Mucosa of gallbladder (tissue), 1 donor: ENCODE data around the gene GNMT. TPM values are rescaled to one million over a fixed set of nuclear protein-coding genes. Genes with fewer than 3 reads are reported as not detected.

Experiments used
- DNase-seq: peaks from one replicate; pipeline ENCODE4 v3.0.0-alpha.2; 2020; ENCODE audit warnings: low spot score
- total RNA-seq: library from RNA; stranded (reverse); gene quantifications from one replicate; pipeline ENCODE4 v1.2.1, GENCODE V29; 2021
- donor health status: DM: no; HTN: no; CAD: no.

GNMT gene
- 0.52 TPM for total RNA-seq

DNA sequence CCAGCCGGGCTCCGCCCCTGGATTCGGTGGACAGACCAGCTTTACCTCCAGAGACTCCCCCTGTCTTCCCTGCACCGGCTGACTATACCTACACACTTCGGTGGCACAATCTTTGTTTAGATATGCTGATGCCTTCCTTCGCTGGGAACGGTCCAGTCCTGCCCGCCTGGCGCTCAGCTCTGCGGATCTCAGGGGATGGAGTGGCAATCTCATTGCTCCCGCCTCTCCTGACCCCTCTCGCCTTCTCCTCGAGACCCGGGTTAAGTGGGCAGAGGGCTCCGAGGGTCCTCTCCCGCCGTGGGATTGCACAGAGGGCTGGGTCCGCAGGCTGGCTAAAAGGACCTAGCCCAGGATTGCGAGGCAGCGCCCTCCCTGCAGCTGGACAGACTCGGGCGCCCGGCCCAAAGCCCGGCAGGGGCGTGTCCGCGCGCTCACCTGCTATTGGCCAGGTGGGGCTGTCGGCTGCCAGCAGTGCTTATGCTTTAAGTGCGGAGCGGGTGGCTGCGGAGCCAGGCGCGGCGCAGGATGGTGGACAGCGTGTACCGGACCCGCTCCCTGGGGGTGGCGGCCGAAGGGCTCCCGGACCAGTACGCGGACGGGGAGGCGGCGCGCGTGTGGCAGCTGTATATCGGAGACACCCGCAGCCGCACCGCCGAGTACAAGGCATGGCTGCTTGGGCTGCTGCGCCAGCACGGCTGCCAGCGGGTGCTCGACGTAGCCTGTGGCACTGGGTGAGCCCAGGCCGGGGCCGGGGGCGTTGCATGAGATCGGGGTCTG, at the start of gene GNMT:
TSS of gene GNMT (plus strand) at position 512 of the 777 bp plus-strand sequence. CDS start at position 526, 14 bp downstream.
- peak; percentile 54 for DNase-seq

DNA sequence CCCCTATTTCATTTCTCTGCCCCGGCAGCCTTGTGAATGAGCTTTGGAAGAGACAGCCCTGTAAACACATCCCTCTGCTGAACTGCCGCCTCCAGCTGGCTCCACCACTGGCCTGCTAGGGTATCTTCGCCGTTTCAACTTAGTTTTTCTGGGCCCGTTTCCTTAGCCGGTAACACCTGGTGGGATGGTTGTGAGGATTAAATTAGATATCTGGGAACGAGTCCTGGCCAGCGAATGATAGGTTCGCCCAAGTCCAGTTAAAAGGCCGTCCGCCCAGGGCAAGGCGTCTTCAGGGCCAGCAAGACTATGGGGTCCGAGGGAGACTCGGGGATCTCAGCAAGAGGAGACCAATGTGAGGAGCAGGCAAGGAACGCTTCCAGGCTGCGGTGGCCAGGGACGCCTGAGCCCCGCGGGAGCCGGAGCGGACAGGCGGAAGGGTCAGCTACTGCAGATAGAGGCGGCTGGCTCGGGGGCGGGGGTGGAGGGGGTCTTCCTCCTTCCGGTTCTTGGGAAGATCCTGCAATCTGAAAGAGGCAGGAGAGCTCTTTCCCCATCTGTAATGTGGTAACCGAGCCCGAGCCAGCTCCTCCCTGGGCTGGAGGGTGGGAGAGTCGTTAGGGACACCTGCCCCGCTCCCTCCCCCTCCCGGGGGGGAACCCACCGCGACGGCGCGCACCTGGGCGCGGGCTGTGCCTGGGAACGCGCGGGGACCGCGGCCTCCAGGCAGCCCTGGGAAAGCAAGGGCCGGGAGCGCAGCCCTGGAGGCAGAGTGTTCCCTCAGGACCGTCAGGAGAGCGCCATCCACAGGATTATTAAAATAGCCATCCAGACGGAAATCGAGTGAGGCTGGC, 49.2 kb upstream of the GNMT start:
- no peak for DNase-seq

DNA sequence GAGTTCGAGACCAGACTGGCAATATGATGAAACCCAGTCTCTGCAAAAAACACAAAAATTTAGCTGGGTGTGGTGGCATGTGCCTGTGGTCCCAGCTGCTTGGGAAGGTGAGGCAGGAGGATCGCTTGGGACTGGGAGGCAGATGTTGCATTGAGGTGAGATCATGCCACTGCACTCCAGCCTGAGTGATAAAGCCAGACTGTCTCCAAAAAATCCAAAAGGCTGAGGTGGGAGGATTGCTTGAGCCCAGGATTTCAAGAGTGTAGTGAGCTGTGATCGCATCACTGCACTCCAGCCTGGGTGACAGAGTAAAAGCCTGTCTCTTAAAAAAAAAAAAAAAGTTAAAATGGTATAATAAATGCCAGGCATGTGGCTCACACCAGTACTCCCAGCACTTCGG, 46.0 kb upstream of the GNMT start:
- no peak for DNase-seq

DNA sequence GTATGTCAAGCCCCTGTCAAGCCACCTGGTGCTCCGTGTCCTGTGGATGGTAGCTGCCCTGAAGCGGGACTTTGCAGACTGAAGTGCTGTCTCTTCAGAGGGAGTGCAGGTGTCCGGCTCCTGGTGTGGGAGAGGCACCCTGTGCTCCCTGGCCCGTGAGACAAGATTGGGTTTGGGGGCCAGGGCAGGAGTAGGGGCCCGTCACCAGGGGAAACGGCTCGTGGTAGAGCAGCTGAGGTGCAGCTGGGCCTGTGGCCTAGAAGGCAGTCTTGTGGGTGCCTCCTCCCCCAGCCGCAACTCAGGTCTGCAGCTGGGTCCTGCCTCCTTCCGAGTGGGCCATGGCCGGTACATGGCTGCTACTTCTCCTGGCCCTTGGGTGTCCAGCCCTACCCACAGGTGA, 44.8 kb upstream of the GNMT start, which contains the start of gene PTCRA:
TSS of gene PTCRA (plus strand) at position 322 of the 400 bp plus-strand sequence. CDS start at position 339, 17 bp downstream.
- DNase-seq, result no peak

DNA sequence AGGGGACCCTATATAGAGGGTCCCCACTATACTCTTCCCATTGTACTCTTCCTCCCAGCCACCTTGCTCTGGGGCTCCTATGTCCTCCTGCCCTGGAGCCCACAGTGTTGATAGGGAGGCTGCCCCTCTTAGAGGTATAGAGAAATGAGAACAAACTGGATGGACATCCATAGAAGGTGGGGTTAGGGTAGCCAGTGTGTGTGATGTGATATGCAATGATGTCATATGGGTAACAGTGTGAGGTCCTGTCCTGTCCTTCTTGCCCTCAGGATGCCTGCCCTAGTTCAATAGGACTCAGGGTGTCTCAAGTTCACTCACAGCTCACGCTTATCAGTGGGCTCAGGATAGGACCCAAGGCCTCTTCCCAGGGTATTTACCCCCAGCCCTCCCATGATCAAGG, 44.3 kb upstream of the GNMT start:
- DNase-seq, result no peak

DNA sequence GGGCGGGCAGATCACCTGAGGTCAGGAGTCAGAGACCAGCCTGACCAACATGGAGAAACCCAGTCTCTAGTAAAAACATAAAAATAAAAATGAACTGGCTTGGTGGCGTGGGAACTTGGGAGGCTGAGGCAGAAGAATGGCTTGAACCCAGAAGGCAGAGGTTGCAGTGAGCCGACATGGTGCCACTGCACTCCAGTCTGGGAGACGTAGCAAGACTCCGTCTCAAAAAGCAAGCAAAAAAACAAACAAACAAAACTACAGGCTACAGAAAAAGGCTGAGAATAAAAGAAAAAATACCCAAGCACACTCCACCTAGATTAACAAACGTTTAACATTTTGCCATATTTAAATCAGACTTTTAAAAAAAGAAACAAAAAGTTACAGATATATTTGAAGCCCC, 38.8 kb upstream of the GNMT start:
- DNase-seq, result no peak

DNA sequence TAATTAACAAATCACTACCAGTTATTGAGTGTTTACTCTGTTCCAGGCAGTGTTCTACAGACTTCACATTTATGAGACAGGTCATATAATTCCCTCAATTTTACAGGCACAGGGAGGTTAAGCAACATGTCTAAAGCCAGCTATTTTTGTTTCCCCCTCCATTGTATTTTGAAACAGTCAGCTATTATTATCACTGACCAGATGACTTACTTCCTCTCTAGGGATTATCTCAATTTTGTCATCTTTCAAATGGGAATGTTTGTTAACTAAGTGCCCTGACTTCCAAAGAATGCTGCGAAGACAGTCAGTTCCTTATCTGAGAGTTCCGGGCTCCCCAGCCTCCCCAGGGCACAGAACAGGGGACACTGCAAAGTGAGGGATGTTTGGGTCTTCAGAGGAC, 36.9 kb upstream of the GNMT start:
- no peak for DNase-seq

DNA sequence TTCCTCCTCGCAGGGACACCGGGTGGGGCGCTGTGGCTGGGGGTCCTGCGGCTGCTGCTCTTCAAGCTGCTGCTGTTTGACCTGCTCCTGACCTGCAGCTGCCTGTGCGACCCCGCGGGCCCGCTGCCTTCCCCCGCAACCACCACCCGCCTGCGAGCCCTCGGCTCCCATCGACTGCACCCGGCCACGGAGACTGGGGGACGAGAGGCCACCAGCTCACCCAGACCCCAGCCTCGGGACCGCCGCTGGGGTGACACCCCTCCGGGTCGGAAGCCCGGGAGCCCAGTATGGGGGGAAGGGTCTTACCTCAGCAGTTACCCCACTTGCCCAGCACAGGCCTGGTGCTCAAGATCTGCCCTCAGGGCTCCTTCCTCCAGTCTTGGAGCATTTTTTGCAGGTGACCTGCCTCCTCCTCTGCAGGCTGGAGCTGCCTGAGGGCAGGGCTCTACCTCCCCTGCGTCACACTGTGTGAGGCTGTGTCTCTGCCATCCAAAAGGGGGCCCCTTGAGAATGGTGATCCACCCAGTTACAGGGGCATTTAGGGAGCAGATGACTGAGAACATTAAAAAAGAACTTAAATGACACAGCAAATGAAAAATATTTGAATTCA, 35.2 kb upstream of the GNMT start:
- no peak for DNase-seq

DNA sequence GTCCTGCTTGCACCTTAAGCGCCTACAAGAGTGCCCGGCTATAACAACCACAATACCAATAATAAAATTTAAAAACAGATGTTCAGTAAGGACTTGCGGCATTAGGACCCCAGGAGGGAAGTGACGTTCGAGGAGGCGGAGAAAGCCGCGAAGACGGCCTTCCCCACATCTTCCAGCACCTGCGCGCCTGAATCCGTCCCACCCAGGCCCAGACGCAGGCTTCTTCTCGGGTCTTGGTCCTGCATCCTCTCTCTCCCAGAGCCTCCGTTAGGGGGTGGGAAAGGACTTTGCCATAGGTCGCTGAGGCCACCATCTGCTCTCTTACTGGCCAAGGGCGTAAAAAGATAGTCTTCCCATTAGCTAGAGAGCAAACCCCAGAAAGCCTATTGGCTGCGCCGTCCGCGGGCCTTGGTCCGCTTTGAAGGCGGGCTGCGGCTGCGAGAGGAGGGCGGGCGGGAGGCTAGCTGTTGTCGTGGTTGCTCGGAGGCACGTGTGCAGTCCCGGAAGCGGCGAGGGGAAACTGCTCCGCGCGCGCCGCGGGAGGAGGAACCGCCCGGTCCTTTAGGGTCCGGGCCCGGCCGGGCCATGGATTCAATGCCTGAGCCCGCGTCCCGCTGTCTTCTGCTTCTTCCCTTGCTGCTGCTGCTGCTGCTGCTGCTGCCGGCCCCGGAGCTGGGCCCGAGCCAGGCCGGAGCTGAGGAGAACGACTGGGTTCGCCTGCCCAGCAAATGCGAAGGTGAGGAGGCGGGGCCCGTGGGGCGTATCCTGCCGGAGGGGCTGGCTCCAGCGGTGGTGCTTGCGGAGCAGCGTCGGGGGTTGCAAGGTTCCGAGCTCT, 31.4 kb upstream of the GNMT start, which contains the start of gene CNPY3:
TSS of gene CNPY3 (plus strand) at position 495 of the 835 bp plus-strand sequence. CDS start at position 586, 91 bp downstream.
- peak; percentile 94 for DNase-seq

DNA sequence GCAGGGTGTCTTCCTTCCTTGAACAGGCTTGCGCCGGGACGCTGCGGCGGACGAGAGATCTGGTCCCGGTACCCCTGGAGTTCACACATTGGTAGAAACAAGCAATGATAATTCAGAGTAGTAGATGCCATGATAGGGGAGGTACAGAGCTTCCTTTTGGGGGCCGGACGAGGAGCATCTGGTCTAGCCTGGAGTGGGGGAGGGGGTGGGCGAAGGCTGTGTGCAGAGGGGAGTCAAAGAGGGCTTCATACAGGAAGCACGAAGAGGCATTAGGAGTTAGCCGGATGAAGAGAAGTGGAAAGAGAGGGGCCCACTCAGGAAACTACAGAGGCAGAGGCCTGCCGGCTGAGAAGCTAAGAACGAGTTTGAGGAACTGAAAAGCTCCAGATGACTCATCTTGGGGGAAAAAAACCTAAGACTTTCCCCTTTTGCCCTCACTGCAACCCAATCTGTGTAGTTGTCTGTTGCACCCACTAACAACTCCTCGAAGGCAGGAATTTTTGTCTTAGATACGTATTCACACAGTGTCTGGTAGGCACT, 30.7 kb upstream of the GNMT start:
- DNase-seq, result peak; percentile 30

DNA sequence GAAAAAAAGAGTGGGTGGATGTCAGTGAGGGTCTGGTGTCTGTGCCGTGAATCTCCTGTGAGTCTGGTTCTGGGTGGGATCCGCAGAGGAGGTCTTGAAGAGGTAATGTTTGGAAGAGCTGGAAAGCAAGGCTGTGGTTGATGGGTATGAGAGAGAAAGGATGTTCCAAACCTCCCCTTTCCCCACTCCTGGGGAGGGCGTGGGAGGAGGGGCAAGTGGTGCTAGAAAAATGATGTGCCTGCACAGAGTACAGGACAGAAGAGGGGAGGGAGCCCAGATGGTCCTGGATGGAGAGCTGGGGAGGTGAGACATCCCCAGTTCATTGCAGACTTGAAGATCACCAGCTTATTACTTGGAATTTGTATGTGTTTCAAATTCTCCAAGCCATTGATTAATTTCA, 28.1 kb upstream of the GNMT start:
- no peak for DNase-seq

DNA sequence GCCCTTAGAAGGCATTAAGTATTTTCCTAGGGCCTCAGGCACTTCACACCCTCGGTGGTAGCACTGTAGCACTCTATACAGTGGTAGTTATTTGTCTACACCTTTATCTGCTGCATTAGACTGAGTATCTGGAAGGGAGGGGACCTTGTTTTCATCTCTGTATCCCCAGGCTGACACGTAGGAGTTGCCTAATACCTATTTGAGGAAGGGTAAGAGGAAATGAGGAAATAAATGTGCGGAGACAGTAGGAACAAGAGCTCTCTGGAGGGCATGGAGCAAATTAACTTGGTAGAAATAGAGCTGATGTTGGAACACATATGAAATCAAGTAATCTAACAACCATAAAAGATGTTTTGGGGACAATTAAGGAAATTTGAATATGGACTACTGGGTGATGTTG, 27.3 kb upstream of the GNMT start:
- DNase-seq, result no peak

DNA sequence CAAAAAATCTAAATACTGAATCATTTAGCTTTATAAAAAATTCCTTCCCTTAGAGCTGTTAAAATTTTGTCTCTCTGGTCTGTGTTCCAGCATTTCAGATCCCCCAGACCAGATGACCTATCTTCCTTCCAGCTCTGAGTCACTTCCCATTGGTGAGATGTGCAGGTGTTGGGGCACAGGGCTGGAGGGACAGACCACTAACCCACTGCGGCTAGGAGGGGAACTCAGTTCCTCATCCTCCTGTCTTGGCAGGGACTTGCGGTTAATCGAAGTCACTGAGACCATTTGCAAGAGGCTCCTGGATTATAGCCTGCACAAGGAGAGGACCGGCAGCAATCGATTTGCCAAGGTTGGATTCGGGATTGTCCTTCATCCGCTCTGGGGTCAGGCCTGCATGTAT, 25.2 kb upstream of the GNMT start:
- DNase-seq, result no peak

DNA sequence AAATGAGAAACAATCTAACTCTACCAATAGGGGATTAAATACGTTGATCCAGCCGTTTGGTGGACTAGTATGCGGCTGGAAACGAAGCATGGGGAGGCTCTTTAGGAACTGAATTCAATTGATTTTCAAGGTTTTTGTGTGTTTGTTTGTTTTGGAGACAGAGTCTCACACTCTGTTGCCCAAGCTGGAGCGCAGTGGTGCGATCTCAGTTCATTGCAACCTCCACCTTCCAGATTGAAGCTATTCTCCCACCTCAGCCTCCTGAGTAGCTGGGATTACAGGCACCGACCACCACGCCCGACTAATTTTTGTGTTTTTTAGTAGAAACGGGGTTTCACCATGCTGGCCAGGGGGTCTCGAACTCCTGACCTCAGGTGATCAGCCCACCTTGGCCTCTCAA, 24.2 kb upstream of the GNMT start:
- no peak for DNase-seq

DNA sequence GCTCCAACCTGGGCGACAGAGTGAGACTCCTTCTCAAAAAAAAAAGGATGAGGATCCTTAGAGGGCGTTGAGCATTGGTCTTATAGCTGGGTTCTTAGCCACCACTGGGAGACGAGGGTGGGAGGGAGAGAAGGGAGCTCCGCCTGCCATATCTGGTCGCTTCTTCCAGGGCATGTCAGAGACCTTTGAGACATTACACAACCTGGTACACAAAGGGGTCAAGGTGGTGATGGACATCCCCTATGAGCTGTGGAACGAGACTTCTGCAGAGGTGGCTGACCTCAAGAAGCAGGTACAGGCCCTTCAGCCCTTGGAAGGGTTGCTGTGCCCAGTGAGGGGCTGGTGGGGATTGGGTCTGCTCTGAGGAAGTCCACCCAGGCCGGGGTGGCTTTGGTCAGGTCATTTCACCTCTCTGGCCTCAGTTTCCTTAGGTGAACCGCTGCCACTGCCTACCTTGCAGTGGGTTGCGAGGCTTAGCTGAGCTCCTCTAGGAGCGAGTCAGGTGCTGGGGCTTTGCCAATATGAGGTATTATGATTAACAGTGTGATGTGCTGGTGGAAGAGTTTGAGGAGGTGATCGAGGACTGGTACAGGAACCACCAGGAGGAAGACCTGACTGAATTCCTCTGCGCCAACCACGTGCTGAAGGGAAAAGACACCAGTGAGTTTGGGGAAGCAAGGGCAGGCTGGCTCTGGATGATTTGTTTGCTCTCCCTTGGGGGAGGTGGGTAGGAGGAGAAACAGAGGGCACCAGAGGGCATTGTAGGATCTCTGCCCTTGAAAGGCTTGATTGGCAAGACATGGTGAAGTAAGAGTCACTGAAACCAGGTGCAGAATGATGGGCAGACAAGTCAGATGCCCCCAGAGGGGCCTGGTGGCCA, 22.8 kb upstream of the GNMT start:
- no peak for DNase-seq

DNA sequence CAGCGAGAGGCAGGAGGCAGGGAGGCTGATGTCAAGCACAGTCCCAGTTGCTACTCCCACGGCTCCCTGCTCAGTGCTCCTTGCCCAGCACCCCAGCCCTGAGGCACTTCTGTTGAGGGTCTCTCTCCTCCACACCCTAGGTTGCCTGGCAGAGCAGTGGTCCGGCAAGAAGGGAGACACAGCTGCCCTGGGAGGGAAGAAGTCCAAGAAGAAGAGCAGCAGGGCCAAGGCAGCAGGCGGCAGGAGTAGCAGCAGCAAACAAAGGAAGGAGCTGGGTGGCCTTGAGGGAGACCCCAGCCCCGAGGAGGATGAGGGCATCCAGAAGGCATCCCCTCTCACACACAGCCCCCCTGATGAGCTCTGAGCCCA, 22.1 kb upstream of the GNMT start:
- no peak for DNase-seq

DNA sequence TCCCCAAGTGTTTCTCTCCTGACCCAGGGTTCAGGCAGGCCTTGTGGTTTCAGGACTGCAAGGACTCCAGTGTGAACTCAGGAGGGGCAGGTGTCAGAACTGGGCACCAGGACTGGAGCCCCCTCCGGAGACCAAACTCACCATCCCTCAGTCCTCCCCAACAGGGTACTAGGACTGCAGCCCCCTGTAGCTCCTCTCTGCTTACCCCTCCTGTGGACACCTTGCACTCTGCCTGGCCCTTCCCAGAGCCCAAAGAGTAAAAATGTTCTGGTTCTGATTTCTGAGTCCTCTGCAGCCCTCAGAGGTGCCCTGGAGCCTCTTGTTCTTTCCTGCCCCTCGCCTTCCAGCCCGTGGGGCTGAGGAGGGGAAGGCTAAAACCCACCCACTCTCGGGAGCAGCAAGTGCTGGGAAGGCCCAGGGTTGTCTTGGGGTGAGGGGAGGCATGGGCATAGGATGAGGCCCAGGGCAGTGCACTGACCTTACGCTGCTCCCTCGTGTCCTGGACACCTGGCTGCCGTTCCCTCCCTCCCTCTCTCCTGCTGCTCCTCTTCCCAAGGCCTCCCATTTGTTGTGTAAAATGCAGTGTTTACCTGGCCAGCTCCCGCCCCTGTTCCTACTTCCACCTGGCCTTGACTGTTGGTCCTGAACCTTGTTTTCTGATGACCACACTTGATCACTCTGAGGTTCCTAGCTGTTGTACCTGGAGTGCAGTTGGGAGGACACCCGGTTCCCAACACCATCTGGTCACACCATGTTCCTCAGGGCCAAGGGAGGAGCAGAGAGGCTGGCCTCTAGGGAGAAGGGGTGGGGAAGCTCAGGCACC, 21.4 kb upstream of the GNMT start:
- DNase-seq, result no peak

DNA sequence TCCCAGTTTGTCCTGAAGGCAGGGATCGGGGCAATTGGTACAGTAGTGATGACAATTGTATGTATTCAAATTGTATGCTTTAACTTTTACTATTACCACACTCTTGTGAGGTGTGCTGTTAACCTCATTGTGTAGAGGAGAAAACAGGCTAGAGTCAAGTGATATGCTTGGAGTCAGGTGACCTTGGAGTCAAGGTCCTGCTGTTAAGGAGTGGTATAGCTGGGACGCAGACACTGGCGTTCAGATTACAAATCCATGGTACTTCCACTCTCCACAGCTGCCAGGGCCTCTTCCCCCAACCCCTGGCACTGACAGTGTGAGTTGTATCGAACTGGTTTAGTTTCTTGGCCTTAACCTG, 20.8 kb upstream of the GNMT start:
- no peak for DNase-seq

DNA sequence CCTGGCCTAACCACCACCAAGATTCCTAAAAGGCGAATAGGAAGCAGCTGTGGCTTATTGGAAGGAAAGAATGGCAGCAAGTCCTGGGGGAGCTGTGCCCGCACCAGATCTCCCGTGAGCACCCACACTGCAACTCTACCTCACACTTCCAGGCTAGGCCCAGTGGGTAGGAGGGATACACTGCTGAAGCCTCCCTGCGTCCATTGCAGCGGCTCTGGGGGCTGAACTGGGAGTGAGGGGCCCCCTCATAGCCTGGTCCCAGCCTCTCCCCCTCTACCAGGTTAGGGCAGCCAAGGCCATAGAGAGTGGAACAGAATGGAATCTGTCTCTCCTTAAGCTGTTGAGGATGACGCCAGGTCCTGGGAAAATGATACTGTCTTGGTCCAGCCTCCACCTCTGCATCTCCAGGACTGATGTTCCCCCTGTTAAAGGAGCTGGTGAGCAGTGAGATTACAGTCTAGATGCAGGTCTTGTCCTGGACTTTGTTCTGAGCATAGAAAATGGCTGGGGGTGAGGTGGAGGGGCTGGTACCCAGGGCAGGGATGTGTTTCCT, 20.0 kb upstream of the GNMT start:
- DNase-seq, result no peak
